Right lung (tissue), 10 donors: Measurements from ENCODE around the gene PITX1. TPM values are rescaled to one million over a fixed set of nuclear protein-coding genes. Genes with fewer than 3 reads are reported as not detected.
A peak's percentile ranks its signal among the peaks of the same experiment; 100 is the strongest.
"Not testable (repeated sequence)": the region's sequence is repeated elsewhere in the genome, so short reads cannot be mapped to it uniquely, and the experiment has no call there.

Experiments used
- DNase-seq, 2 donors: peaks; one replicate each; pipeline ENCODE4 v3.0.0-alpha.2; 2013
- long read RNA-seq, 8 donors: transcript quantifications; one replicate each; lab custom pipeline, GENCODE V29; 2026
- polyA plus RNA-seq, 5 donors: library from polyadenylated mRNA; unstranded; fragments of 120-200 nt; gene quantifications; one replicate each; pipeline versions ENCODE4 v1.2.1 to v1.2.3, GENCODE V29; 2013; ENCODE audit warnings: inconsistent platforms in 1 of 5, low replicate concordance in 1 of 5; ENCODE audit not compliant: insufficient read length in 5 of 5, insufficient read depth in 1 of 5

Gene PITX1
- polyA plus RNA-seq: 1 to 10 TPM in 2 of 5 donors, under 1 TPM in 3; 0.06 to 1.8 (median 0.42) TPM
- long read RNA-seq, donor 1: 0 reads
- long read RNA-seq, donor 2: 0 reads
- long read RNA-seq, donor 3: 0 reads
- long read RNA-seq, donor 4, partial matches to known transcripts: 0 of 1 reads
- long read RNA-seq, donor 4, other reads (novel, unspliced or antisense): 0 of 1 reads
- long read RNA-seq, donor 5, partial matches to known transcripts: 0 of 2 reads
- long read RNA-seq, donor 5, other reads (novel, unspliced or antisense): 0 of 2 reads
- long read RNA-seq, donor 6: 0 reads
- long read RNA-seq, donor 7: 0 reads
- long read RNA-seq, donor 8: 0 reads

GRCh38 chr5:135033901-135034235 is at the start of gene PITX1:
Gene PITX1 (minus strand): TSS chr5:135034228. CDS start chr5:135033881, 347 bp downstream.
- no peak for DNase-seq

- DNase-seq: not testable (repeated sequence)
Measured at GRCh38 chr5:135083334-135083733, 49.3 kb upstream of the PITX1 start.

- no peak for DNase-seq
Measured at GRCh38 chr5:135081240-135081639, 47.2 kb upstream of the PITX1 start.

GRCh38 chr5:135079760-135080159 is 45.7 kb upstream of the PITX1 start:
- no peak for DNase-seq

GRCh38 chr5:135079099-135079681 is 45.2 kb upstream of the PITX1 start:
- no peak for DNase-seq

- no peak for DNase-seq
Measured at GRCh38 chr5:135076801-135077200, 42.8 kb upstream of the PITX1 start.

- DNase-seq: no peak
Measured at GRCh38 chr5:135076051-135076491, 42.0 kb upstream of the PITX1 start.

- DNase-seq: no peak
Measured at GRCh38 chr5:135075621-135076020, 41.6 kb upstream of the PITX1 start.

- peak; percentile 17 to 34 for DNase-seq
Measured at GRCh38 chr5:135073761-135074345, 39.8 kb upstream of the PITX1 start.

- peak in 1 of 2 donors; percentile 7 for DNase-seq
Measured at GRCh38 chr5:135072387-135073281, 38.6 kb upstream of the PITX1 start.

- no peak for DNase-seq
Measured at GRCh38 chr5:135071311-135071710, 37.3 kb upstream of the PITX1 start.

GRCh38 chr5:135069895-135070657 is 36.0 kb upstream of the PITX1 start:
- no peak for DNase-seq

GRCh38 chr5:135069016-135069770 is 35.2 kb upstream of the PITX1 start:
- no peak for DNase-seq

- DNase-seq: no peak
Measured at GRCh38 chr5:135067587-135067986, 33.6 kb upstream of the PITX1 start.

GRCh38 chr5:135066781-135067180 is 32.8 kb upstream of the PITX1 start:
- DNase-seq: no peak

- DNase-seq: no peak
Measured at GRCh38 chr5:135065306-135066265, 31.6 kb upstream of the PITX1 start.

GRCh38 chr5:135064235-135064570 is 30.2 kb upstream of the PITX1 start:
- DNase-seq: no peak

GRCh38 chr5:135063511-135064234 is 29.6 kb upstream of the PITX1 start:
- no peak for DNase-seq

GRCh38 chr5:135063056-135063445 is 29.0 kb upstream of the PITX1 start:
- DNase-seq: no peak
